ENCODE measurements around the gene TBC1D10A. TPM values are rescaled to one million over a fixed set of nuclear protein-coding genes. Genes with fewer than 3 reads are reported as not detected.

The TBC1D10A gene
- total and polyA plus RNA-seq, 2 experiments from 2014 or later: 3.3 to 8.8 TPM

DNA sequence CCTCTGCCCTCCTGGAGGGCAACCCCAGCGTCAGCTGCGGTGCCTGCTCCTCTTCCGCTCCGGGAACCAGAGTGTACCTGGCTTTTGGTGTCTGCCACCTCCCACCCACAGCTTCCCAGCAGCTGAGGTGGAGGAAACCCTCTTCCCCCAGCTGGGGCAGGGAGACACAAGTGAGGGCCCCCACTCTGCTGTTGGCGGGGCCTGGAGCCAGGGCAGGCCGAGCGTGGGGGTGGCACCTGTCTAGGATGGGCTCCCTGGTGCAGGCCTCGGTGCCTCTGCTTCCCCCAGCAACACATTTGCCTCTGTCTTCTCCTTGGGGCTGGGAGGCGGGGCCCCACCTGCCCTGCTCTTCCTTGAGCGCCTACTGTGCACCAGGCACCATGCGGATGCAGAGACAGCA lies 66.5 kb downstream of the TBC1D10A start:
- Histone ChIP-seq H3K79me2 (replicated peaks; ENCODE audit: insufficient read depth) (no peaks in the 10 kb centered on the region), H4K20me1 (replicated peaks; ENCODE audit: insufficient read depth) (no peaks in the 10 kb centered on the region), H3K27ac (ENCODE audit: low read depth) (no peak overlapping the region), H3K36me3 (ENCODE audit: insufficient read depth) (no peaks in the 10 kb centered on the region), H2AFZ (no peak overlapping the region), H3K9me2 (ENCODE audit: insufficient read depth) (no peaks in the 10 kb centered on the region), H3F3A (replicated peaks; ENCODE audit: low read depth) (no peaks in the 10 kb centered on the region), H3K4me2 (no peak overlapping the region), H3K4me3 (no peak overlapping the region), H3K27me3 (ENCODE audit: insufficient read depth) (no peaks in the 10 kb centered on the region; the same call in 1 of the 2 replicates), H3K4me1 (ENCODE audit: insufficient read depth) (peaks cover 16% of the 10 kb centered on the region)
- DNase-seq (ENCODE audit: low spot score): no peak
- no peak overlapping the region for H3K4me3 Mint-ChIP-seq
- H3K27me3 Mint-ChIP-seq (ENCODE audit: insufficient read depth, low read depth, poor library complexity): peaks cover 27% of the 10 kb centered on the region
- H3K36me3 Mint-ChIP-seq (ENCODE audit: low read depth): no peaks in the 10 kb centered on the region; the same call in 2 of the 3 replicates
- TF ChIP-seq EZH2phosphoT487 (IDR thresholded peaks at IDR 0.05; ENCODE audit: unreplicated experiment): no peak
- TF ChIP-seq, protein P1, sequence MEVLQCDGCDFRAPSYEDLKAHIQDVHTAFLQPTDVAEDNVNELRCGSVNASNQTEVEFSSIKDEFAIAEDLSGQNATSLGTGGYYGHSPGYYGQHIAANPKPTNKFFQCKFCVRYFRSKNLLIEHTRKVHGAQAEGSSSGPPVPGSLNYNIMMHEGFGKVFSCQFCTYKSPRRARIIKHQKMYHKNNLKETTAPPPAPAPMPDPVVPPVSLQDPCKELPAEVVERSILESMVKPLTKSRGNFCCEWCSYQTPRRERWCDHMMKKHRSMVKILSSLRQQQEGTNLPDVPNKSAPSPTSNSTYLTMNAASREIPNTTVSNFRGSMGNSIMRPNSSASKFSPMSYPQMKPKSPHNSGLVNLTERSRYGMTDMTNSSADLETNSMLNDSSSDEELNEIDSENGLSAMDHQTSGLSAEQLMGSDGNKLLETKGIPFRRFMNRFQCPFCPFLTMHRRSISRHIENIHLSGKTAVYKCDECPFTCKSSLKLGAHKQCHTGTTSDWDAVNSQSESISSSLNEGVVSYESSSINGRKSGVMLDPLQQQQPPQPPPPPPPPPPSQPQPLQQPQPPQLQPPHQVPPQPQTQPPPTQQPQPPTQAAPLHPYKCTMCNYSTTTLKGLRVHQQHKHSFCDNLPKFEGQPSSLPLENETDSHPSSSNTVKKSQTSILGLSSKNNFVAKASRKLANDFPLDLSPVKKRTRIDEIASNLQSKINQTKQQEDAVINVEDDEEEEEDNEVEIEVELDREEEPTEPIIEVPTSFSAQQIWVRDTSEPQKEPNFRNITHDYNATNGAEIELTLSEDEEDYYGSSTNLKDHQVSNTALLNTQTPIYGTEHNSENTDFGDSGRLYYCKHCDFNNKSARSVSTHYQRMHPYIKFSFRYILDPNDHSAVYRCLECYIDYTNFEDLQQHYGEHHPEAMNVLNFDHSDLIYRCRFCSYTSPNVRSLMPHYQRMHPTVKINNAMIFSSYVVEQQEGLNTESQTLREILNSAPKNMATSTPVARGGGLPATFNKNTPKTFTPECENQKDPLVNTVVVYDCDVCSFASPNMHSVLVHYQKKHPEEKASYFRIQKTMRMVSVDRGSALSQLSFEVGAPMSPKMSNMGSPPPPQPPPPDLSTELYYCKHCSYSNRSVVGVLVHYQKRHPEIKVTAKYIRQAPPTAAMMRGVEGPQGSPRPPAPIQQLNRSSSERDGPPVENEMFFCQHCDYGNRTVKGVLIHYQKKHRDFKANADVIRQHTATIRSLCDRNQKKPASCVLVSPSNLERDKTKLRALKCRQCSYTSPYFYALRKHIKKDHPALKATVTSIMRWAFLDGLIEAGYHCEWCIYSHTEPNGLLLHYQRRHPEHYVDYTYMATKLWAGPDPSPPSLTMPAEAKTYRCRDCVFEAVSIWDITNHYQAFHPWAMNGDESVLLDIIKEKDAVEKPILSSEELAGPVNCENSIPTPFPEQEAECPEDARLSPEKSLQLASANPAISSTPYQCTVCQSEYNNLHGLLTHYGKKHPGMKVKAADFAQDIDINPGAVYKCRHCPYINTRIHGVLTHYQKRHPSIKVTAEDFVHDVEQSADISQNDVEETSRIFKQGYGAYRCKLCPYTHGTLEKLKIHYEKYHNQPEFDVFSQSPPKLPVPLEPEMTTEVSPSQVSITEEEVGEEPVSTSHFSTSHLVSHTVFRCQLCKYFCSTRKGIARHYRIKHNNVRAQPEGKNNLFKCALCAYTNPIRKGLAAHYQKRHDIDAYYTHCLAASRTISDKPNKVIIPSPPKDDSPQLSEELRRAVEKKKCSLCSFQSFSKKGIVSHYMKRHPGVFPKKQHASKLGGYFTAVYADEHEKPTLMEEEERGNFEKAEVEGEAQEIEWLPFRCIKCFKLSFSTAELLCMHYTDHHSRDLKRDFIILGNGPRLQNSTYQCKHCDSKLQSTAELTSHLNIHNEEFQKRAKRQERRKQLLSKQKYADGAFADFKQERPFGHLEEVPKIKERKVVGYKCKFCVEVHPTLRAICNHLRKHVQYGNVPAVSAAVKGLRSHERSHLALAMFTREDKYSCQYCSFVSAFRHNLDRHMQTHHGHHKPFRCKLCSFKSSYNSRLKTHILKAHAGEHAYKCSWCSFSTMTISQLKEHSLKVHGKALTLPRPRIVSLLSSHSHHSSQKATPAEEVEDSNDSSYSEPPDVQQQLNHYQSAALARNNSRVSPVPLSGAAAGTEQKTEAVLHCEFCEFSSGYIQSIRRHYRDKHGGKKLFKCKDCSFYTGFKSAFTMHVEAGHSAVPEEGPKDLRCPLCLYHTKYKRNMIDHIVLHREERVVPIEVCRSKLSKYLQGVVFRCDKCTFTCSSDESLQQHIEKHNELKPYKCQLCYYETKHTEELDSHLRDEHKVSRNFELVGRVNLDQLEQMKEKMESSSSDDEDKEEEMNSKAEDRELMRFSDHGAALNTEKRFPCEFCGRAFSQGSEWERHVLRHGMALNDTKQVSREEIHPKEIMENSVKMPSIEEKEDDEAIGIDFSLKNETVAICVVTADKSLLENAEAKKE (CRISPR knock-in tag; IDR thresholded peaks at IDR 0.05): no peak
- ATAC-seq: no peak
- no peak overlapping the region for H3K27ac Mint-ChIP-seq
- peaks cover 29% of the 10 kb centered on the region for H3K4me1 Mint-ChIP-seq
- no peaks in the 10 kb centered on the region; the same call in 2 of the 3 replicates for H3K9me3 Mint-ChIP-seq

DNA sequence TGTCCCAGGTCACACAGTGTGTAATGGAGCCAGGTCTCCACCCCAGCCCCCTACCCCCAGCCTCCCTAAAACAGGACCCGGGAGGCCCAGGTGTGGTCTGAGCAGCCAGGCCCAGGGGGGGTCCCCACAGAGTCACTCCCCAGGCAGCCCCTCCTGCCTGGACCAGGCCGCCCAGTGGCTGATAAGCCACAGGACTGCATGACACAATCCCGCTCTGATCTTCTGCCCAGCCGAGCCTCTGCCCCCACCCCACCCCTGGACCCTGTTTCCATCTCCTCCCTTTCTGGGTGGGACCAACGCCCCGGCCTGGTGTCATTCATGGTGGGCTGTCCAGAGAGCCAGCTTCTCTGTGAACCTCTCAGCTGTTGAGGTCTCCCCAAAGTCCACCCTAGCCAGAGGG lies 72.4 kb downstream of the TBC1D10A start:
- no peaks in the 10 kb centered on the region for H3F3A ChIP-seq (replicated peaks; ENCODE audit: low read depth)
- no peak overlapping the region for H3K4me3 Mint-ChIP-seq
- no peaks in the 10 kb centered on the region; the same call in 2 of the 3 replicates for H3K36me3 Mint-ChIP-seq (ENCODE audit: low read depth)
- no peaks in the 10 kb centered on the region for H4K20me1 ChIP-seq (replicated peaks; ENCODE audit: insufficient read depth)
- no peak overlapping the region for H3K27ac Mint-ChIP-seq
- no peak overlapping the region for H3K4me2 ChIP-seq
- no peak for ATAC-seq
- no peak for DNase-seq (ENCODE audit: low spot score)
- H3K79me2 ChIP-seq (replicated peaks; ENCODE audit: insufficient read depth): no peaks in the 10 kb centered on the region
- H2AFZ ChIP-seq: no peak overlapping the region
- peaks cover 16% of the 10 kb centered on the region for H3K27me3 Mint-ChIP-seq (ENCODE audit: insufficient read depth, low read depth, poor library complexity)
- peaks cover 23% of the 10 kb centered on the region for H3K4me1 ChIP-seq (ENCODE audit: insufficient read depth)
- no peak overlapping the region for H3K27ac ChIP-seq (ENCODE audit: low read depth)
- H3K9me3 Mint-ChIP-seq: no peaks in the 10 kb centered on the region
- no peaks in the 10 kb centered on the region for H3K36me3 ChIP-seq (ENCODE audit: insufficient read depth)
- H3K27me3 ChIP-seq (ENCODE audit: insufficient read depth): no peaks in the 10 kb centered on the region
- H3K9me2 ChIP-seq (ENCODE audit: insufficient read depth): no peaks in the 10 kb centered on the region
- H3K4me1 Mint-ChIP-seq: peaks cover 39% of the 10 kb centered on the region
- H3K4me3 ChIP-seq: no peak overlapping the region
- TF ChIP-seq, protein P2, sequence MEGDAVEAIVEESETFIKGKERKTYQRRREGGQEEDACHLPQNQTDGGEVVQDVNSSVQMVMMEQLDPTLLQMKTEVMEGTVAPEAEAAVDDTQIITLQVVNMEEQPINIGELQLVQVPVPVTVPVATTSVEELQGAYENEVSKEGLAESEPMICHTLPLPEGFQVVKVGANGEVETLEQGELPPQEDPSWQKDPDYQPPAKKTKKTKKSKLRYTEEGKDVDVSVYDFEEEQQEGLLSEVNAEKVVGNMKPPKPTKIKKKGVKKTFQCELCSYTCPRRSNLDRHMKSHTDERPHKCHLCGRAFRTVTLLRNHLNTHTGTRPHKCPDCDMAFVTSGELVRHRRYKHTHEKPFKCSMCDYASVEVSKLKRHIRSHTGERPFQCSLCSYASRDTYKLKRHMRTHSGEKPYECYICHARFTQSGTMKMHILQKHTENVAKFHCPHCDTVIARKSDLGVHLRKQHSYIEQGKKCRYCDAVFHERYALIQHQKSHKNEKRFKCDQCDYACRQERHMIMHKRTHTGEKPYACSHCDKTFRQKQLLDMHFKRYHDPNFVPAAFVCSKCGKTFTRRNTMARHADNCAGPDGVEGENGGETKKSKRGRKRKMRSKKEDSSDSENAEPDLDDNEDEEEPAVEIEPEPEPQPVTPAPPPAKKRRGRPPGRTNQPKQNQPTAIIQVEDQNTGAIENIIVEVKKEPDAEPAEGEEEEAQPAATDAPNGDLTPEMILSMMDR (conservative IDR thresholded peaks at IDR 0.05; ENCODE audit: low read depth in 2 of 2): no peak
- TF ChIP-seq EZH2 (IDR thresholded peaks at IDR 0.05; ENCODE audit: low read depth, unreplicated experiment) (no peak), CREB1 (CRISPR knock-in tag; IDR thresholded peaks at IDR 0.05; ENCODE audit: low read depth) (no peak), ZNF331 (CRISPR knock-in tag; IDR thresholded peaks at IDR 0.05; ENCODE audit: low read depth) (no peak), ZNF114 (CRISPR knock-in tag; IDR thresholded peaks at IDR 0.05) (no peak), JUNB (IDR thresholded peaks at IDR 0.05; ENCODE audit: unreplicated experiment) (no peak)
- TF ChIP-seq, protein P3, sequence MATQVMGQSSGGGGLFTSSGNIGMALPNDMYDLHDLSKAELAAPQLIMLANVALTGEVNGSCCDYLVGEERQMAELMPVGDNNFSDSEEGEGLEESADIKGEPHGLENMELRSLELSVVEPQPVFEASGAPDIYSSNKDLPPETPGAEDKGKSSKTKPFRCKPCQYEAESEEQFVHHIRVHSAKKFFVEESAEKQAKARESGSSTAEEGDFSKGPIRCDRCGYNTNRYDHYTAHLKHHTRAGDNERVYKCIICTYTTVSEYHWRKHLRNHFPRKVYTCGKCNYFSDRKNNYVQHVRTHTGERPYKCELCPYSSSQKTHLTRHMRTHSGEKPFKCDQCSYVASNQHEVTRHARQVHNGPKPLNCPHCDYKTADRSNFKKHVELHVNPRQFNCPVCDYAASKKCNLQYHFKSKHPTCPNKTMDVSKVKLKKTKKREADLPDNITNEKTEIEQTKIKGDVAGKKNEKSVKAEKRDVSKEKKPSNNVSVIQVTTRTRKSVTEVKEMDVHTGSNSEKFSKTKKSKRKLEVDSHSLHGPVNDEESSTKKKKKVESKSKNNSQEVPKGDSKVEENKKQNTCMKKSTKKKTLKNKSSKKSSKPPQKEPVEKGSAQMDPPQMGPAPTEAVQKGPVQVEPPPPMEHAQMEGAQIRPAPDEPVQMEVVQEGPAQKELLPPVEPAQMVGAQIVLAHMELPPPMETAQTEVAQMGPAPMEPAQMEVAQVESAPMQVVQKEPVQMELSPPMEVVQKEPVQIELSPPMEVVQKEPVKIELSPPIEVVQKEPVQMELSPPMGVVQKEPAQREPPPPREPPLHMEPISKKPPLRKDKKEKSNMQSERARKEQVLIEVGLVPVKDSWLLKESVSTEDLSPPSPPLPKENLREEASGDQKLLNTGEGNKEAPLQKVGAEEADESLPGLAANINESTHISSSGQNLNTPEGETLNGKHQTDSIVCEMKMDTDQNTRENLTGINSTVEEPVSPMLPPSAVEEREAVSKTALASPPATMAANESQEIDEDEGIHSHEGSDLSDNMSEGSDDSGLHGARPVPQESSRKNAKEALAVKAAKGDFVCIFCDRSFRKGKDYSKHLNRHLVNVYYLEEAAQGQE (IDR thresholded peaks at IDR 0.05; ENCODE audit: unreplicated experiment): no peak
- TF ChIP-seq, protein P4, sequence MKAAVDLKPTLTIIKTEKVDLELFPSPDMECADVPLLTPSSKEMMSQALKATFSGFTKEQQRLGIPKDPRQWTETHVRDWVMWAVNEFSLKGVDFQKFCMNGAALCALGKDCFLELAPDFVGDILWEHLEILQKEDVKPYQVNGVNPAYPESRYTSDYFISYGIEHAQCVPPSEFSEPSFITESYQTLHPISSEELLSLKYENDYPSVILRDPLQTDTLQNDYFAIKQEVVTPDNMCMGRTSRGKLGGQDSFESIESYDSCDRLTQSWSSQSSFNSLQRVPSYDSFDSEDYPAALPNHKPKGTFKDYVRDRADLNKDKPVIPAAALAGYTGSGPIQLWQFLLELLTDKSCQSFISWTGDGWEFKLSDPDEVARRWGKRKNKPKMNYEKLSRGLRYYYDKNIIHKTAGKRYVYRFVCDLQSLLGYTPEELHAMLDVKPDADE (IDR thresholded peaks at IDR 0.05): no peak
